Ishikawa (cell line): ENCODE measurements around the gene USP32.

Source experiments
- CEBPB ChIP-seq: IDR thresholded peaks from 2 replicates; pipeline ENCODE4 v1.6.1; 2012
- EGR1 ChIP-seq: IDR thresholded peaks from 2 replicates; pipeline ENCODE4 v1.6.1; 2012
- EP300 ChIP-seq: IDR thresholded peaks from 2 replicates; pipeline ENCODE4 v1.6.1; 2012; ENCODE audit warnings: borderline replicate concordance
- MAX ChIP-seq: IDR thresholded peaks from 2 replicates; pipeline ENCODE4 v1.6.1; 2012
- RAD21 ChIP-seq: IDR thresholded peaks from 2 replicates; pipeline ENCODE4 v1.6.1; 2012; ENCODE audit warnings: low read depth
- TF ChIP-seq, protein P1 (sequence below): IDR thresholded peaks from 2 replicates; pipeline ENCODE4 v1.6.1; 2012

DNA sequence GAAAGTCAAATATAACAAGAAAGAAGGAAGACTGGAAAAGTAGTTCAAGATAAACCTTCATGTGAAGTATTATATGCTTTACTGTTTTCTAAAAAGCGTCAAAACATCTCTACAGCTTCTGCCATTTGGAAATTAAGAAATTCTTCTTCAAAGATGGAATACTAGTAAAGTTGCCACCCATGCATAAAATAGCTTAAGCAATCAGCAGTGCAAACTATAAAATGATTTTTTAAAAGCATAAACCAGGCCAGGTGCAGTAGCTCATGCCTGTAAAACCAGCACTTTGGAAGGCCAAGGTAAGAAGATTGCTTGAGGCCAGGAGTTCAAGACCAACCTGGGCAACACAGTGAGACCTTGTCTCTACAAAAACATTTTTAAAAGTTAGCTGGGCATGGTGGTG is 68.2 kb downstream of the USP32 start:
- no peak for TF ChIP-seq RAD21
- TF ChIP-seq EP300: no peak
- TF ChIP-seq, protein P1, sequence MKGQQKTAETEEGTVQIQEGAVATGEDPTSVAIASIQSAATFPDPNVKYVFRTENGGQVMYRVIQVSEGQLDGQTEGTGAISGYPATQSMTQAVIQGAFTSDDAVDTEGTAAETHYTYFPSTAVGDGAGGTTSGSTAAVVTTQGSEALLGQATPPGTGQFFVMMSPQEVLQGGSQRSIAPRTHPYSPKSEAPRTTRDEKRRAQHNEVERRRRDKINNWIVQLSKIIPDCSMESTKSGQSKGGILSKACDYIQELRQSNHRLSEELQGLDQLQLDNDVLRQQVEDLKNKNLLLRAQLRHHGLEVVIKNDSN: no peak
- TF ChIP-seq MAX: no peak
- no peak for TF ChIP-seq CEBPB
- no peak for TF ChIP-seq EGR1
